GM19372 (cell line): ENCODE measurements around the gene PAQR8.

Experiments used
- ATAC-seq: cut with Tn5 transposase; IDR thresholded peaks from one replicate; pipeline ENCODE4 v1.9.1; 2021; ENCODE audit warnings: mild to moderate bottlenecking, low read depth, moderate library complexity; ENCODE audit not compliant: unreplicated experiment

PAQR8 gene

DNA sequence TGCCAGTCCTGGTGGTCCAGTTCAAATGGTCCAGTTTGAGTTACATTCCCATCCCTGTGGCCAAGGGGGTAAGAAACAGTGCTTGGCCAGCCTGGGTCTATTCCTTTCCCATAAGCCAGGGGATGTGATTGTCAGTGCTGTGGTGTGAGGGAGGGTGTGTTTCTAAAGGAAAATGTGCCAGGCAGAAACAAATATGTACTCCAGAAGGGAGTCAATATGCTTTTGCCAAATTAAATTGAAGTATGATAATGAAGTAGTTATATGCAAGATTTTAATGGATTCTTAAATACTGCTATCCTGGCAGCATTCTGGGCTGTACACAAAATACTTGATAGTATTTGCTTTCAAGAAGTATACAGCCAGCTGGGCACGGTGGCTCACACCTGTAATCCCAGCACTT, 16.6 kb upstream of the PAQR8 start:
- no peak for ATAC-seq

DNA sequence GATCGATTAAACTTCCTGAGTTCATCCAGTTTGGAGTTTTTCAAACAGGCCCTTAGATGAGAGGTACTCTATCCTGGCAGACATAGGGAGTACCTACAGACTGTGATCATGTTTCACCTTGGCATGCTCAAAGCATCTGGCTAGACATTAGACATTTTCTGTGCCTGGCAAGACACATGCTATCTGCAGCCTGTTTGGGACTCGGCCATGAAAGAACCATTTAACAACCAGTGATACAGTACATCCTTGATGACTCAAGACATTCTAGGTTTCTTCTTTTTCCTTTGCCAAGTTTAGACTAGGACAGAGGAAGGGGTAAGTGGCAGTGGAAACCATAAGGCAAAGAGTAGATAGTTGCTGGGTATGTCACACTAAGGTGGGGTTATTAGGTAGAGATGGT, 15.4 kb upstream of the PAQR8 start:
- ATAC-seq = no peak

DNA sequence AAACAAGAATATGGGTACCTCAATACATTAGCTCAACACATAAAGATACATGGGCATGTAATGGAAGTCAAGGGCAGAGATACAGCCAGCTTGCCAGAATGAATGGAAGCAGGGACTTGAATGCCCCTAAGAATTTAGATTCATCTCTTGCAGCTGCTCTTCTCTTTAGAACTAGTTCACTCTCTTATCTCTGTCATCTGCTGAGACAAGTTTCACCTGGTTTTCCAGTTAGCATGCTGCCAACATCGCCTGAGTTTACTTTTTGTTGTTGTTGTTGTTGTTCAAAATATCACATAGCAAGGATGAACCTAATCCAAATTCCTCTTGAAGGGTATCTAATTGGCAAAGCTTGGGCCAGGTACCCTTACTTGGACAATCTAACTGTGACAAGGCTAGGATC, 14.1 kb upstream of the PAQR8 start:
- ATAC-seq = no peak

DNA sequence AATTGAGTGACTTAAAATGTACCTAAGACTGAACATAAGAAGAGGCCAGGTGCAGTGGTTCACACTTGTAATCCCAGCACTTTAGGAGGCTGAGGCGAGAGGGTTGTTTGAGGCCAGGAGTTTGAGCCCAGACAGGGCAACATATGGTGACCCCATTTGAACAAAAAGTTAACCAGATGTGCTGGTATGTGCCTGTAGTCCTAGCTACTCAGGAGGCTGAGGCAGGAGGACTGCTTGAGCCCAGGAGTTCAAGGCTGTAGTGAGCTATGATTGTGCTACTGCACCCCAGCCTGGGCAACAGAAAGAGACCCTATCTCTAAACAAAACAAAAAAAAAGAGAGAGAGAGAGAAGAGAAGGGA, 10.1 kb upstream of the PAQR8 start:
- no peak for ATAC-seq

DNA sequence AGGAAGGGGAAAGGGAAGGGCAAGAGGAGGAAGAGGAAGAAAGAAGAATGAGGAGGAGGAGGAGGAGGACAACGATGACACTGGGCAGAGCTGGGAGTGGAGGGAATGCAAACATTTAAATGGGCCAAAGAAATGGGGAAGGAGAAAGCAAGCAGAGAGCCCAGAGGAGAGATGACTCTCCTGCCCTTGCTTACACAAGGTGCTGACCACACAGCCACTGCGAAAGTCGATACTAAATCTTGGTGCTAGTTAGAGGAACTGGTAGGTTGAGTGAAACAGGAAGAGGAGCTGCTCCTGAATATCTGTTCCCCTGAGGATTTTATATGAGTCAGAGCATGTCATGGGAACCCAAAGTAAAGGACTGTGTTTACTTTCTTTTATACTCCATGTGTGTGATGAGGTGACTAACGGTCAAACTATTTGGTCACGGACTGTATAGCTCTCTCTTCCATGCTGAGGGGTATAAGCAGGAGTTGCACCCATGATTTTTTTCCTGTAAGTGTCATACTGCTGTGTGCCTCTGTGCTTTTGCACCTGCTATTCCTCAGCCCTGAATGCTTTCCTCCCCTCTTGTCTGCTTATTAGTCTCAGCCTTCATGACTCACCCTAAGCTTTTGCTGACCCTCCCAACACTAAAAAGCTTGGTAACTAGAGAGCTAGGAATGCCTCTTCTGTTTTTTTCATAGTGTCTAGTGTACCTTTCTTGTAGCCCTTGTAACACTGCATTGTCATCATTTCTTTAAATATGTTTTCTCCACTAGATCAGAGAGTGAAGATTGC, 9.5 kb upstream of the PAQR8 start:
- ATAC-seq = peak; percentile 86

DNA sequence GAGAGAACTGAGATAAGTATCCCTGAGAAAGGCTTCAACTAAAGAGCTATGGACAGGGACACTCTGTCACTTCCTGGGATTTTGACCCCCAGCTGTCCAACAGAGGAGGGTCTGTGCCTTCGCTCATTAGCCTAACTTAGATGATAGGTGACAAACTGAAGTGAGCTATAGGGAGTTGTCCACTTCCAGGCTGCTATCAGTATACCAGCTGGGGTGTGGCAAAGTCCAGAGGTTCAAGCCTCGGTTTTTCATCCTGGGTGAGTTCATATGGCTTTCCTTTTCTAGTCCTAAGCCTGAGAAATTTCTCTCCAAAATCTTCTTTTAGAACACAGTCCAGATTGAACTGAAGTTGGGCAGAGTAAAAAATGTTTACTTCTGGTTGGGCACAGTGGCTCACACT, 5.9 kb upstream of the PAQR8 start:
- ATAC-seq = no peak

DNA sequence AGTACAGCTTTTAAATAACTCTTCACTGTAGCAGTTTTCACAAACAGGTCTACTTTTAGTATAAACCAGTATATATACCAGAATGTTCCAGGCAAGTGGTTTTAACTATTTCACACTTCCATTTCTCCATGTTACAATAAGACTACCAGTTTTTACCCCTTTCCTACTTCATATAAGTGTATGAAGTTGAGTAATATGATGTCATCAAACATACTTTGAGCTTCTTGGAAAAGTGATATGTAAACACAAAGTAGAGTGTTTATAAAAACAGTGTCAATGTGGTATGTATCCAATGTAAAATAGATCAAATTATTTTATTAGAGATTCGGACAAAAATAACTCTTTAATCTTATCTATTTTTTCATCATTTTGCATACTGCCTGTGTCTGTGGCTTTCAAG, 2.5 kb upstream of the PAQR8 start:
- ATAC-seq = no peak

DNA sequence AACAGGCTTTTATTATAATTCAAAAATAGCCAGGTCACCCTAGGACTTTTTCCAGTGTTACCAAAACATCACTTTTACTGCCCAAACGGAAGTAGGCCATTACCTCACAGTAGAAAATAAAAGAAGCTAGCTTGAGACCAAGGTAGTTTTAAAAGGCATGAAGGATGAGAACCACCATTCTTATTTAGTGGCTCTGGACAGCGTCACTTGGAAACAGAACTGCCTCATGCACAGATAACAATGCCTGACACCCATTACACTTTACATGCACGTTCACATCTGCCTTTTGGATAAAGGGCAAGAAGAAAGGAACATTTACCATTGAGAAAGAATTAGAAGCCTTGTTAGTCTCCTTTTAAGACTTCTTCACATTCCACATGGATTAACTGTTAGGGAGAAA, 1.9 kb upstream of the PAQR8 start:
- no peak for ATAC-seq

DNA sequence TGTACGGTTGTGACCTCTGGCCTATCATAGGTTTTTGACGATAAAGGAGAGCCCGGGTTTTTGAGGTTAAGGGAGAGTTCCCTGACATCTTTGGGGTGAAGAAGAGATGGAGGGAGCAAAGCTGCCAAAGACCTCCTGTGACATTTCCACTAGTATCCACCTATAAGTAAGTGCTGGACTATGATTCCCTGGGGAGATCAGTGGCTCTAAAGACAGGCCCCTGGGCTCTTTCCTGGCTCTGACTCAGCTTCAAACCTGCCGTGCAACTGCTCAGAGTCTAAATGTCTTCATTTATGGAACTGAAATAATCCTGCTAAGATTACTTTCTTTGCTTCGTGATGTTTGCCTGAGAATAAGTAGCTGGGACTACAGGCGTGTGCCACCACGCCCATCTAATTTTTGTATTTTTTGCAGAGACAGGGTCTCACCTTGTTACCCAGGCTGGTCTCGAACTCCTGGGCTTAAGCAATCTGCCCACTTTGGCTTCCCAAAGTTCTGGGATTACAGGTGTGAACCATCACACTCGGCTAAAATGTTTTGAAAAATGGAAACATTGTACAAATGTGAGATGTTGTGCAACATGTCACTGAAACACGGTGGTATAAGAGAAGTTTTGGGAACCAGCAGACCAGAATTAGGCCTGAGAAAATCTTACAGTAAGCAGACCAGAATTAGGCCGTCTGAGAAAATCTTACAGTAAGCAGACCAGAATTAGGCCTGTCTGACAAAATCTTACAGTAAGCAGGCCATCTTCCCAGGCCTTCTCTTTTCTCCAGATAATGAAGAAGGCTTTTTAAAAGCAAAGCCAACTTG, 1.1 kb upstream of the PAQR8 start:
- no peak for ATAC-seq

DNA sequence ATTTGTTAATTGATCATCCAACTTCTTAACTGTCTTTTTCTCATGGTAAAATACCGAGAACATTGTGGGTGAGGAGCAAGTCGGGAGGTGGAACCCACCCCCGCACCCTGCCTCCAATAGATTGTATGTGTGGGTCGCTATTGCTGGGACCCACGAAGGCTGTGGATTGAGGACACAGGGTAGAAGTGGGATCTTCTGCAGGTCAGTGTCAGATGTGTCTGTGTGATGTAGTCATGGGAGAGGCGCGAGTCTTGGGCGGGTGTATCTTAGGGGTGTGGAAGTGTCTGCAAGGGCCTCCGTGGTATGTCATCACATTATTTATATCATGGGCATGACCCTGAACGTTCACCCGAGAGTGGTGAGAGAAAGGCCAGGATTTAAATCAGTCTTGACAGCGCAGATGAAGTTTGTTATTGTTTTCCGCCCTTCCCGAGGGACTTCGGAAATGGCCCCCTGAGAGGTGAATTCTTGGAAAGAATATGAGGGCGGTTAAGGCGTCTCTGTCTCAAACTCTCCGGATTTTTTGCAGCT, 472 bp upstream of the PAQR8 start:
- peak; percentile 21 for ATAC-seq

DNA sequence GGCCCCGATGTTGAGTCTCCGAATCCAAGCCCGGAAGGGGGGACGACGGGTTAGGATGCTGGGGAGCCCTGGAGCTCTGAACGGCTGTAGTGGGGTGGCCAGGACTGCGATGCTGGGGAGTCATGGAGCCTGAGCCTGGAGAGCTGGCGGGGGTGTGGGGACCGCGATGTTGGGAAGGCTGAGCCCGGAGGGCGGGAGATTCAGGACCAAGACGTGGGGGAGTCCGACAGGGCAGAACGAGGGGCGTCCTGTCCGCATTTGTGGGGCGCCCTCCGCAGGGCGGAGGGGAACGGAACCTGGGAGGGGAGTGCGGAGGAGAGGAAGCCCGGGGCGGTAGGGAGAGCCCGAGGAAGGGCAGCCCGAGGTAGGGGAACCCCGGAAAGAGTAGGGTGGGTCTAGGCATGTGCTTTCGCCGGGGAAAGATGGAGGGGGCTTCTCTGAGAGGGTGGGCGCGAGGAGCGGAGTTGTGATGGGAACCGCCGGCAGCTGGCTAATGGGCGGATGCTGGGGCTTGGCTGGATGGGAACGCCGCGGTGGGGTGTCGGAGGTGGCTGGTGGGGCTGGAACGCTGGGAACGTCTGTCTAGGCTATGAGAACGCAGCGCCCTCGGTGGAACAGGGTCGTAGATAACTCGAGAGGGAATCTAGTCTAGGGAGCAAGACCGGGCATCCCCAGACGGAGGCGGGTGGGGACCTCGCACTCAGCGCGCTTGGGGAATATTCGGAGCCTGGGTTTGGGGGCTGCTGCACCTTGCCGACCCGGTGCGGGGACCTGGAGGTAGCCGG, 684 bp downstream of the PAQR8 start:
- ATAC-seq = peak; percentile 35

DNA sequence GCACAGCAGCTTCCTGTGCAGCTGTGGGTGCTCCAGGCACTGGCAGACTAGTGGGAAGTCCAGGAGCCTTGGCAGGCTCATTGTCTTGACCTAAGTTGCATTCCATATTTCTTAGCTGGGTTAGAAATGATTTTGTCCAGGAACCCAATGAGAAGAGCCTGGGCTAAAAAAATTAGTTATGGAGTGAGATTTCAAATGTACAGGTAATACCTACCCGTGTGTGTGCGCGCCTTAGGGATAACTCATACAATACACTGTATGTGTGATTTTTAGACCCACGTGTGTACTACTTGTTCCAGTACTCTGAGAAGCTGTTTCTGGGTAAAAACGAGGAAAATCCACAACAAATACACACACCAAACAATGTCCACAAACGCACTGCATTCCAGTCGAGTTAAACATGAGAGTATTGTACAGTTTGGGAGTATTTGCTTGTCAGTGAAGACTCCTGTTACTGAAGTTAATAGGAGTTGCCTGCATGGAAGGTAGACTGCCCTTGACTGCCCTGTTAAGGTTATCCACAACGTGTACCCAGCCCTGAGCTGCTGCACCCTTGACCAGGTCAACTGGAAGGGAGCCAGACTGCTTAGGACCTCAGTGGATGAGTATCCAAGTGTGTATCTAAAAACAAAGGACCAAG, 1.4 kb downstream of the PAQR8 start:
- no peak for ATAC-seq

DNA sequence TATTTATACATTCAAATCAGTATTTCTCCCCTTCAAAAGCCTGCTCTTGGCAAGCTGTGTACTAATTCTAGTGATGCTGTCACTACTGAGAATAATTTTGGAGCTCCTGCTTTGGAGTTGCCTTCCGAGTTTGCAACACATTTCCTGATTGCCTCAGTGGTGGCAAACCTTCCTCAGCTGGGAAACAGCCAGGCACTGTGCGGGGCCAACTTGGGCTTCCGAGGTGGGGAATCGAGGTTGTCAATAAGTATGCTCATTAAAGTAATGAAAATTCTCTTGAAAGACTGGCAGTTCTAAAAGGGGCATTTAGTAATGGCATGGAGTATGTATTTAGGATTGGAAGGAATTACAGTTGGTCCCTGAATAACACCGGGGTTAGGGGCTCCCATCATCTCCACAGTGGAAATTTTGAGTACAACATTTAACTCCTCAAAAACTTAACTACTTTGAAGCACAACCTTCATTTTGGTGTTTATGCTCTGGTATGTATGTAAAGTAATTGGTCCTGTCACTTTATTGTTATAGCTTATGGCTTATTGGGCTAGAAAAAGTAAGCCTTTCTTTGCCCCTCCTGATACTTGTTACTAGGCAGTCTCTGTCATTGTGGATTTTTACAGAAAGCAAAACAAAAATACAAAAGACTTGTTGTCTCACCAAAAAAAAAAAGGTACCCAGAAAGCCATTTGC, 2.7 kb downstream of the PAQR8 start:
- no peak for ATAC-seq

DNA sequence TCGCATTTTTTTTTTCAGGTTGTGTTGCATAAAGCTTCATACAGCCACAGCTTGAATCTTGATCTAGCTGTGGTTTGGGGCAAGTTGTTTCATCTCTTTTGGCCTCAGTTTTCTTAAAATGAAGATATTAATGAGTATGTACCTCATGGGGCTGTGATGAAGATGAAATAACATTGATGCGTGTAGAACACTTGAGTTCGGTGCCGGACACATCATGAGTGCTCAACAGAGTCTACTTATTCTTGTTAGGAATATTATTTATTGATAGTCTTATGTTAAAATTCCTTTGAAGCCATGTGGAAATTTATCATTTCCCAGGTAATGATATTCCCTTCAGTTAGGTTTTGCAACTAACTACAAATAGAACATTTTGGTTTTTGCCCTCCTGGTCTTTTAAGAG, 3.4 kb downstream of the PAQR8 start:
- no peak for ATAC-seq

DNA sequence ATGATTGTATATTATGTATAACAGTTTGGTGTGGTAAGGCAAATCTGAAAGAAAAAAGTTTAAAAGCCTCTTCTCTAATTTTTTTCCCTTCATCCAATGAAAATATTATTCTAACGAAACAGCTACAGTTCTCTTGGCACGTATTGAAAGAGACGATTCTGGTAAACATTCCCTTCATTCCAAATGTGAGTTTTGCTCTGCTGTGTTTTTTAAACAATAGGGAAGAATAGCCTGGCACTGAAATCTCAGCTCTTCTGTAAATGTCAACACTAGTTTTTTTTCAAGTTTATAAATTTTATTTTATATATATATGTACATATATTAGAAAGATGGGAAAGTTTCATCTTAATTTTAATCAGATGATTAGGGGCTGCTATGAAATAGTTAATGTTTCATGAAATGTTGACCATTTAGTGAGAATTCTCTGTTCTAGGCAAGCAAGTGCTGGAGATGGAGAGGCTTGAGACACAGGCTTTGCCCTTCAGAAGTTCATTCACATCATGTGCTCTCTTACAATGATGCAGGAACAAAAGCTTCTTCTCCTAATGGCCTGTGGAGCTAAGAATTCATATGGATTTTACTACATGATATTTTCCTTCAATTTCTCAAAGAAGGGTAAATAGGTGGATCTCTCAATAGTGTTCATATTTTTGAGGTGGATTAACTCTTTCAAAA, 4.1 kb downstream of the PAQR8 start:
- no peak for ATAC-seq

DNA sequence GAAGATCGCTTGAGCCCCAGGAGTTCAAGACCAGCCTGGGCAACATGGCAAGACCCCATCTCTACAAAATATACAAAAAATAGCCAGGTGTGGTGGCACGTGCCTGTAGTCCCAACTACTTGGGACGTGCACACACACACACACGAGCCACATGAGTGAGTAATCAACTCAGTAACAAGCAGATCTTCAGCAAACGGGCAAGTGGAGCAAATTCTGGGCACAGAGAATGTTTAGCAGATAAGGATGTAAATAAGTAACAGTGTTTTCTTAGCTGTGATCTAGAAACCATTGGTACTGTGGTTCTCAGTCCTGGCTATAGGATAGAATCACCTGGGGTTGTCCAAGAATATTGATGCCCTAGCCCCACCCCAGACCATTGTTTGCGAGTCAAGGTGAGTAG, 6.1 kb downstream of the PAQR8 start:
- no peak for ATAC-seq

DNA sequence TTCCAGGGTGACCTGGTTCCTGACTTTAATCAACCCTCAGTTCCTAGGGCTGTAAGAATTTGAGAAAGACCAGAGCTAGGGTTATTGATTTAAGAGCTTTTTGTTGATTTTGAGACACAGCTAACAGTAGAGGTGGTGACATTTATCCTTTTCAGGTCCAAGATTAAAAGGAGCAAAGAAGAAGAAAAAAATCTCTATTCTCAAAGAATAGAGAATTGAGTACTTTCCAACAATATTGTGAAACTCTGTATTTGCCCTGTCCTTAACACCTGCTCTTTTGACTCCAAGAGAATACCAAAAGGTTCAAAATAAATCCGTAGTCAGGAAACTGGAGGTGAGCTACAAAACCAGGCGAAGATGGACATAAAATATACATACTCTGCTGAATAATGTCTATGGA, 7.3 kb downstream of the PAQR8 start:
- ATAC-seq = no peak

DNA sequence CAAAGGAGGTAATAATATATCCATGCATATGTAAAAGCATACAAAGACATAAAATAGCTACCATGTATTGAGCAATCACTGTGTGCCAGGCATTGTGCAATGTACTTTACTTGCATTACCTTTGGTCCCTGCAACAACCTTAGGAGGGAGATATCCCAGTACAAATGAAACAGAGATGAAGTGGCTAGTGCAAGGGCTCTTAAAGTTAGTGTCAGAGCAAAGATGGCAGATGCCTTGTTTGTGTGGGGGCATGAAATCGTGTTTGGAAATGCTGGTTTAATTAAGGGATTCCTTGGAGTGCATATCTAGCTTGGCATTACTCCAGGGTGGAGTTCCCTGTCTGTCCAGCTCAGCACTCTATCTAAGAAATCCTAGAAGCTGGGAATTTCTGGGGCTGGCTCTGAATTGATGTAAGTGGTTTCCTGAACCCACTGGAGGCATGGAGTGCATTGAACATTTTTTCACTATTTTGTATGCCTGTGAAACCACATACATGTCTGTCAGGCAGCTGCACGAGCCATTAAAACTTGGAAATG, 9.8 kb downstream of the PAQR8 start:
- no peak for ATAC-seq

DNA sequence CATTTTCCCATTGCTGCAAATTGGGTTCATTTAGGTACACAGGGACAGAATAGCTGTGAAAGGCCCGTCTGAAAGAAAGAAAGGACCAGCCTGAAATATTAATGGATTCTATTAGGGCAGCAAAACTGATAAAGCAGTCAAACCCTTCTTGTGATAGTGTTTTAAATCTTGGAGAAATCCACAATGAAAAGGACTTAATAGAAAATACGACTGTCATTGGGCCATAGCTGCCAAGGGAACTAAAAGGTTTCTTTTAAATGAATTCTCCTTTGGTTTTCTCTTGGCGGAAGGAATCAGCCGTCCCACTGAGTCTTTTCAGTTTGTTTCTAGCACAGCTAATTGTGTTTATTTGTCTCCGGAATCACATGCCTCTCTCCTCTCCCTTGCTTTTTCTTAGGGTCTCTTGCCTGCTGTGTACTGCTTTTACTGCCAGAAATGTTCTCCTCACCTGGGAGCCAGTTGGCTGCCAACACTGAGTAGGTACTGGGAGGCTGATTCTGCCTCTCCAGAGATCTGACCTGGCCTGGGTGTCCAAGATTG, 11.3 kb downstream of the PAQR8 start:
- ATAC-seq = no peak
